SK-N-SH treated with all-trans-retinoic acid at 6 μM for 48 hours (cell line): Measurements from ENCODE around the gene JUN.

ENCODE experiments used
- ATAC-seq: fragments of 200-7000 bp; cut with Tn5 transposase; 3 replicates; pipeline ENCODE4 v1.9.1; 2020; ENCODE audit warnings: mild to moderate bottlenecking, moderate library complexity
- ARNTL ChIP-seq: fragments of 450-650 bp; formaldehyde crosslinking; IDR thresholded peaks from 2 replicates; pipeline ENCODE4 v1.5.0; 2020; ENCODE audit warnings: low read depth, mild to moderate bottlenecking, moderate library complexity, borderline replicate concordance
- BACH2 ChIP-seq: fragments of 250-450 bp; sonication (Bioruptor Pico); IDR thresholded peaks from 2 replicates; pipeline ENCODE4 v1.9.0; 2021; ENCODE audit warnings: mild to moderate bottlenecking, borderline replicate concordance
- CSRNP3 ChIP-seq: fragments of 250-450 bp; sonication (Bioruptor Pico); IDR thresholded peaks from 2 replicates; pipeline ENCODE4 v1.5.1; 2021; ENCODE audit warnings: mild to moderate bottlenecking, moderate library complexity
- ESRRG ChIP-seq: fragments of 250-450 bp; sonication (Bioruptor Pico); IDR thresholded peaks from 2 replicates; pipeline ENCODE4 v1.6.1; 2021; ENCODE audit warnings: mild to moderate bottlenecking
- GLIS3 ChIP-seq: fragments of 250-450 bp; sonication (Bioruptor Pico); IDR thresholded peaks from 2 replicates; pipeline ENCODE4 v1.5.0; 2020; ENCODE audit warnings: mild to moderate bottlenecking, moderate library complexity
- OSR1 ChIP-seq: fragments of 250-450 bp; sonication (Bioruptor Pico); IDR thresholded peaks from 2 replicates; pipeline ENCODE4 v1.8.0; 2022; ENCODE audit warnings: moderate library complexity, mild to moderate bottlenecking, inconsistent platforms
- POU6F1 ChIP-seq: fragments of 250-450 bp; sonication (Bioruptor Pico); IDR thresholded peaks from 2 replicates; pipeline ENCODE4 v1.8.0; 2021; ENCODE audit warnings: low read depth, mild to moderate bottlenecking, moderate library complexity, borderline replicate concordance
- PPARA ChIP-seq: fragments of 250-450 bp; sonication (Bioruptor Pico); IDR thresholded peaks from 2 replicates; pipeline ENCODE4 v1.5.0; 2020; ENCODE audit warnings: mild to moderate bottlenecking, borderline replicate concordance
- RARB ChIP-seq: fragments of 250-450 bp; sonication (Bioruptor Pico); IDR thresholded peaks from 2 replicates; pipeline ENCODE4 v1.8.0; 2021; ENCODE audit warnings: mild to moderate bottlenecking, moderate library complexity
- TCF4 ChIP-seq: fragments of 250-450 bp; sonication (Bioruptor Pico); IDR thresholded peaks from 2 replicates; pipeline ENCODE4 v1.8.0; 2021; ENCODE audit warnings: mild to moderate bottlenecking, moderate library complexity, borderline replicate concordance
- TOX ChIP-seq: fragments of 250-450 bp; sonication (Bioruptor Pico); IDR thresholded peaks from 2 replicates; pipeline ENCODE4 v1.8.0; 2021; ENCODE audit warnings: mild to moderate bottlenecking, moderate library complexity, borderline replicate concordance
- TSHZ2 ChIP-seq: fragments of 250-450 bp; sonication (Bioruptor Pico); IDR thresholded peaks from 2 replicates; pipeline ENCODE4 v1.5.0; 2020; ENCODE audit warnings: mild to moderate bottlenecking, moderate library complexity
- ZC3H10 ChIP-seq: fragments of 250-450 bp; sonication (Bioruptor Pico); IDR thresholded peaks from 2 replicates; pipeline ENCODE4 v1.5.1; 2021; ENCODE audit warnings: mild to moderate bottlenecking, moderate library complexity
- ZFP3 ChIP-seq: fragments of 250-450 bp; sonication (Bioruptor Pico); IDR thresholded peaks from 2 replicates; pipeline ENCODE4 v1.5.0; 2020; ENCODE audit warnings: mild to moderate bottlenecking, moderate library complexity
- ZFP30 ChIP-seq: fragments of 450-650 bp; formaldehyde crosslinking; IDR thresholded peaks from 2 replicates; pipeline ENCODE4 v1.5.0; 2022; ENCODE audit warnings: mild to moderate bottlenecking, moderate library complexity
- ZNF565 ChIP-seq: fragments of 450-650 bp; formaldehyde crosslinking; conservative IDR thresholded peaks from 2 replicates; pipeline ENCODE4 v1.5.0; 2020; ENCODE audit warnings: low read depth, mild to moderate bottlenecking, moderate library complexity
- ZNF70 ChIP-seq: fragments of 450-650 bp; formaldehyde crosslinking; IDR thresholded peaks from 2 replicates; pipeline ENCODE4 v1.5.0; 2020; ENCODE audit warnings: mild to moderate bottlenecking, moderate library complexity
- ZNF8 ChIP-seq: fragments of 450-650 bp; formaldehyde crosslinking; IDR thresholded peaks from 2 replicates; pipeline ENCODE4 v1.5.0; 2020; ENCODE audit warnings: mild to moderate bottlenecking, moderate library complexity
- TF ChIP-seq, protein P1 (sequence below): fragments of 250-450 bp; sonication (Bioruptor Pico); IDR thresholded peaks from 2 replicates; pipeline ENCODE4 v1.8.0; 2020; ENCODE audit warnings: mild to moderate bottlenecking, moderate library complexity, borderline replicate concordance
- TF ChIP-seq, protein P2 (sequence below): fragments of 250-450 bp; sonication (Bioruptor Pico); IDR thresholded peaks from 2 replicates; pipeline ENCODE4 v1.5.1; 2020; ENCODE audit warnings: low read depth, mild to moderate bottlenecking, moderate library complexity

The JUN gene

DNA sequence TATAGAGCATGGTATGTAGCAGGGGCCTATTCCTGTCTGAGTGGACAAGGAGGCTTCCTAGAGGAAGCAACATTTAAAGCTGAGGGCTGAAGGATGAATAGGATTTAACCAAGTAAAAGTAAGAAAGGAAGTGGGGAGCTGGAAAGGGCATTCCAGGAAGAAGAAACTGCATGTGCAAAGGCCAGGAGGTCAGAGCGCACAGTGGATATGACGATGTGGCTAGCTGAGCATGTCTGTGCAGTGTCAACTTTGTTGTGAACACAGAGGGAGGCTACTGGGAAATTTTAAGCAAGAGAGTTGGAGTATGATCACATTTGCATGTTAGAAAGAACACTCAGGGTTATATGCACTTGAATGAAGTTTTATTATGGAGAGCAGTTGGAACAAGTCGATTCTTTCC, 28.6 kb upstream of the JUN start:
- ATAC-seq, result no peak
- TF ChIP-seq POU6F1 (CRISPR knock-in tag), result no peak
- TF ChIP-seq ZFP3 (CRISPR knock-in tag), result no peak
- TF ChIP-seq RARB, result no peak
- TF ChIP-seq TSHZ2 (CRISPR knock-in tag), result no peak
- TF ChIP-seq ESRRG (CRISPR knock-in tag), result no peak
- TF ChIP-seq PPARA (CRISPR knock-in tag), result no peak
- TF ChIP-seq, all 23 proteins: peak for 0

GRCh38 chr1:58811303-58811702, 27.5 kb upstream of the JUN start:
- no peak for TF ChIP-seq ARNTL (CRISPR knock-in tag)
- no peak for TF ChIP-seq ZNF8 (CRISPR knock-in tag)
- no peak for TF ChIP-seq ZC3H10 (CRISPR knock-in tag)
- TF ChIP-seq, protein P1, sequence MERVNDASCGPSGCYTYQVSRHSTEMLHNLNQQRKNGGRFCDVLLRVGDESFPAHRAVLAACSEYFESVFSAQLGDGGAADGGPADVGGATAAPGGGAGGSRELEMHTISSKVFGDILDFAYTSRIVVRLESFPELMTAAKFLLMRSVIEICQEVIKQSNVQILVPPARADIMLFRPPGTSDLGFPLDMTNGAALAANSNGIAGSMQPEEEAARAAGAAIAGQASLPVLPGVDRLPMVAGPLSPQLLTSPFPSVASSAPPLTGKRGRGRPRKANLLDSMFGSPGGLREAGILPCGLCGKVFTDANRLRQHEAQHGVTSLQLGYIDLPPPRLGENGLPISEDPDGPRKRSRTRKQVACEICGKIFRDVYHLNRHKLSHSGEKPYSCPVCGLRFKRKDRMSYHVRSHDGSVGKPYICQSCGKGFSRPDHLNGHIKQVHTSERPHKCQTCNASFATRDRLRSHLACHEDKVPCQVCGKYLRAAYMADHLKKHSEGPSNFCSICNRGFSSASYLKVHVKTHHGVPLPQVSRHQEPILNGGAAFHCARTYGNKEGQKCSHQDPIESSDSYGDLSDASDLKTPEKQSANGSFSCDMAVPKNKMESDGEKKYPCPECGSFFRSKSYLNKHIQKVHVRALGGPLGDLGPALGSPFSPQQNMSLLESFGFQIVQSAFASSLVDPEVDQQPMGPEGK (CRISPR knock-in tag), result no peak
- TF ChIP-seq TOX, result no peak
- no peak for TF ChIP-seq CSRNP3
- no peak for TF ChIP-seq ESRRG (CRISPR knock-in tag)
- TF ChIP-seq ZNF565 (CRISPR knock-in tag), result no peak
- no peak for TF ChIP-seq GLIS3 (CRISPR knock-in tag)
- no peak for TF ChIP-seq BACH2
- no peak for TF ChIP-seq PPARA (CRISPR knock-in tag)
- TF ChIP-seq RARB, result no peak
- TF ChIP-seq, protein P2, sequence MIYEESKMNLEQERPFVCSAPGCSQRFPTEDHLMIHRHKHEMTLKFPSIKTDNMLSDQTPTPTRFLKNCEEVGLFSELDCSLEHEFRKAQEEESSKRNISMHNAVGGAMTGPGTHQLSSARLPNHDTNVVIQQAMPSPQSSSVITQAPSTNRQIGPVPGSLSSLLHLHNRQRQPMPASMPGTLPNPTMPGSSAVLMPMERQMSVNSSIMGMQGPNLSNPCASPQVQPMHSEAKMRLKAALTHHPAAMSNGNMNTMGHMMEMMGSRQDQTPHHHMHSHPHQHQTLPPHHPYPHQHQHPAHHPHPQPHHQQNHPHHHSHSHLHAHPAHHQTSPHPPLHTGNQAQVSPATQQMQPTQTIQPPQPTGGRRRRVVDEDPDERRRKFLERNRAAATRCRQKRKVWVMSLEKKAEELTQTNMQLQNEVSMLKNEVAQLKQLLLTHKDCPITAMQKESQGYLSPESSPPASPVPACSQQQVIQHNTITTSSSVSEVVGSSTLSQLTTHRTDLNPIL (CRISPR knock-in tag), result no peak
- ATAC-seq, result no peak

- ATAC-seq, result no peak
- no peak for TF ChIP-seq TCF4 (CRISPR knock-in tag)
- TF ChIP-seq ESRRG (CRISPR knock-in tag), result no peak
- TF ChIP-seq TSHZ2 (CRISPR knock-in tag), result no peak
- TF ChIP-seq RARB, result no peak
- TF ChIP-seq TOX, result no peak
- no peak for TF ChIP-seq ZNF70 (CRISPR knock-in tag)
- no peak for TF ChIP-seq ZFP30 (CRISPR knock-in tag)
- TF ChIP-seq POU6F1 (CRISPR knock-in tag), result no peak
- no peak for TF ChIP-seq GLIS3 (CRISPR knock-in tag)
- TF ChIP-seq BACH2, result no peak
- no peak for TF ChIP-seq ZFP3 (CRISPR knock-in tag)
- TF ChIP-seq OSR1, result no peak
- TF ChIP-seq, protein P1 (CRISPR knock-in tag), result no peak
- no peak for TF ChIP-seq ZC3H10 (CRISPR knock-in tag)
- no peak for TF ChIP-seq ARNTL (CRISPR knock-in tag)
Observed at GRCh38 chr1:58809325-58810010, 25.6 kb upstream of the JUN start.
